Adipocyte (in vitro differentiated cells): ENCODE measurements around the gene ALKBH4.
A peak's percentile ranks its signal among the peaks of the same experiment; 100 is the strongest.
"Not testable (repeated sequence)": the region's sequence is repeated elsewhere in the genome, so short reads cannot be mapped to it uniquely, and the experiment has no call there.

Experiments used
- DNase-seq: peaks from one replicate; pipeline ENCODE4 v3.0.0-alpha.2; 2015; ENCODE audit warnings: low read depth
- H3K27me3 ChIP-seq: replicated peaks from 2 replicates; pipeline ENCODE4 v1.7.0; 2013; ENCODE audit warnings: mild to moderate bottlenecking, low read length, moderate library complexity; ENCODE audit not compliant: control insufficient read depth, insufficient read depth
- H3K36me3 ChIP-seq: 2 replicates; pipeline ENCODE4 v1.7.0; 2013; ENCODE audit warnings: low read length, mild to moderate bottlenecking, moderate library complexity; ENCODE audit not compliant: control insufficient read depth, insufficient read depth, severe bottlenecking
- H3K4me1 ChIP-seq: 2 replicates; pipeline ENCODE4 v1.7.0; 2013; ENCODE audit warnings: mild to moderate bottlenecking, low read length, moderate library complexity; ENCODE audit not compliant: control insufficient read depth, insufficient read depth
- H3K4me3 ChIP-seq: 2 replicates; pipeline ENCODE4 v1.7.0; 2013; ENCODE audit warnings: mild to moderate bottlenecking, low read length, moderate library complexity
- H3K9ac ChIP-seq: 2 replicates; pipeline ENCODE4 v1.7.0; 2013; ENCODE audit warnings: mild to moderate bottlenecking, low read length, moderate library complexity
- H3K9me3 ChIP-seq: 2 replicates; pipeline ENCODE4 v1.7.0; 2013; ENCODE audit warnings: mild to moderate bottlenecking, low read length, moderate library complexity; ENCODE audit not compliant: control insufficient read depth

ALKBH4 gene

GRCh38 chr7:102464577-102465280, at the start of gene ALKBH4, which contains the start of gene LRWD1:
ALKBH4 (minus strand) TSS chr7:102464863; CDS start chr7:102464836, 27 bp downstream.
LRWD1 (plus strand) TSS chr7:102464984; CDS start chr7:102465081, 97 bp downstream.
- H3K4me1 ChIP-seq = peaks cover 16% of the 10 kb centered on the region
- peak; percentile 97 for DNase-seq
- H3K27me3 ChIP-seq = no peaks in the 10 kb centered on the region
- H3K9me3 ChIP-seq = no peaks in the 10 kb centered on the region
- H3K4me3 ChIP-seq = peak within 1 kb of the TSS; percentile 100
- no peaks in the 10 kb centered on the region for H3K36me3 ChIP-seq
- H3K9ac ChIP-seq = peak within 1 kb of the TSS; percentile 100

- not testable (repeated sequence) for H3K36me3 ChIP-seq, H3K9me3 ChIP-seq, H3K27me3 ChIP-seq, H3K4me1 ChIP-seq, H3K9ac ChIP-seq, H3K4me3 ChIP-seq
- peak; percentile 74 for DNase-seq
Observed at GRCh38 chr7:102512642-102513221, 48.1 kb upstream of the ALKBH4 start.

GRCh38 chr7:102511860-102512522, 47.3 kb upstream of the ALKBH4 start:
- not testable (repeated sequence) for H3K27me3 ChIP-seq, DNase-seq, H3K9me3 ChIP-seq, H3K9ac ChIP-seq, H3K4me1 ChIP-seq, H3K36me3 ChIP-seq, H3K4me3 ChIP-seq

GRCh38 chr7:102510575-102510974, 45.9 kb upstream of the ALKBH4 start:
- H3K9ac ChIP-seq, H3K36me3 ChIP-seq, H3K27me3 ChIP-seq, H3K9me3 ChIP-seq, DNase-seq, H3K4me3 ChIP-seq, H3K4me1 ChIP-seq: not testable (repeated sequence)

GRCh38 chr7:102507410-102508088, 42.9 kb upstream of the ALKBH4 start:
- not testable (repeated sequence) for H3K27me3 ChIP-seq, H3K4me3 ChIP-seq, H3K4me1 ChIP-seq, DNase-seq, H3K9ac ChIP-seq, H3K9me3 ChIP-seq, H3K36me3 ChIP-seq

GRCh38 chr7:102505298-102506185, 40.9 kb upstream of the ALKBH4 start:
- H3K9ac ChIP-seq, H3K36me3 ChIP-seq, DNase-seq, H3K9me3 ChIP-seq, H3K4me3 ChIP-seq, H3K4me1 ChIP-seq, H3K27me3 ChIP-seq: not testable (repeated sequence)

- H3K27me3 ChIP-seq, H3K4me1 ChIP-seq, H3K36me3 ChIP-seq, H3K4me3 ChIP-seq, H3K9me3 ChIP-seq, DNase-seq, H3K9ac ChIP-seq: not testable (repeated sequence)
Observed at GRCh38 chr7:102503141-102503540, 38.5 kb upstream of the ALKBH4 start.

GRCh38 chr7:102498321-102498720, 33.7 kb upstream of the ALKBH4 start:
- H3K36me3 ChIP-seq, H3K4me1 ChIP-seq, DNase-seq, H3K9me3 ChIP-seq, H3K4me3 ChIP-seq, H3K9ac ChIP-seq, H3K27me3 ChIP-seq: not testable (repeated sequence)

GRCh38 chr7:102497308-102497707, 32.6 kb upstream of the ALKBH4 start:
- DNase-seq, H3K9me3 ChIP-seq, H3K9ac ChIP-seq, H3K4me3 ChIP-seq, H3K27me3 ChIP-seq, H3K4me1 ChIP-seq, H3K36me3 ChIP-seq: not testable (repeated sequence)

GRCh38 chr7:102496861-102497260, 32.2 kb upstream of the ALKBH4 start:
- H3K9ac ChIP-seq, H3K4me3 ChIP-seq, H3K36me3 ChIP-seq, H3K4me1 ChIP-seq, H3K9me3 ChIP-seq, DNase-seq, H3K27me3 ChIP-seq: not testable (repeated sequence)
